ENCODE measurements around the gene OSBPL8. TPM values are rescaled to one million over a fixed set of nuclear protein-coding genes. Genes with fewer than 3 reads are reported as not detected.

Gene OSBPL8
- total and polyA plus RNA-seq, 4 donors: 6.9 to 32.5 (median 22.9) TPM

DNA sequence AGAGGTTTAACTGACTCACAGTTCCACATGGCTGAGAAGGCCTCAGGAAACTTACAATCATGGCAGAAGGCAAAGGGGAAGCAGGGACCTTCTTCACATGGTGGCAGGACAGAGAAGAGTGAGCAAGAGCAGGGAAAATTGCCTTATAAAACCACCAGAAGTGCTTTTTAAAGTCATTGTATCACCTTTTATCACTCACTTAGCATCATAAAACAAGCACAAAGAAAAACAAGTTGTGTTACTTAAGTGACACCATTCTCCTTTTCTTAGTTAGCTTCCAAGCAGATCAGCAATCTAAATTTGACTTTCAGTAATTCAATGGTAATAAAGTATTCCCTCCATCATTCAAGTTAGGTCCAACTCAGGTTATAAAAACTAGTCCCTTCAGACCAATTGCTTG is 28.5 kb downstream of the OSBPL8 start:
- no peak for DNase-seq (ENCODE audit: low spot score)
- TF ChIP-seq EGR1 (IDR thresholded peaks at IDR 0.05; ENCODE audit: low read depth in 2 of 2) (no peak), HNF4G (IDR thresholded peaks at IDR 0.05) (no peak), JUND (IDR thresholded peaks at IDR 0.05) (no peak), SP1 (IDR thresholded peaks at IDR 0.05) (no peak), HNF4A (conservative IDR thresholded peaks at IDR 0.05) (no peak), TAF1 (conservative IDR thresholded peaks at IDR 0.05) (no peak), RAD21 (IDR thresholded peaks at IDR 0.05) (no peak), RXRA (IDR thresholded peaks at IDR 0.05) (no peak), CTCF (IDR thresholded peaks at IDR 0.05; ENCODE audit: low read depth, low read length, missing input control) (no peak), GABPA (IDR thresholded peaks at IDR 0.05 in 1 of 2, conservative IDR thresholded peaks at IDR 0.05 in 1 of 2) (no peak), YY1 (IDR thresholded peaks at IDR 0.05) (no peak), FOXA1 (IDR thresholded peaks at IDR 0.05) (no peak)
- TF ChIP-seq, protein P1, sequence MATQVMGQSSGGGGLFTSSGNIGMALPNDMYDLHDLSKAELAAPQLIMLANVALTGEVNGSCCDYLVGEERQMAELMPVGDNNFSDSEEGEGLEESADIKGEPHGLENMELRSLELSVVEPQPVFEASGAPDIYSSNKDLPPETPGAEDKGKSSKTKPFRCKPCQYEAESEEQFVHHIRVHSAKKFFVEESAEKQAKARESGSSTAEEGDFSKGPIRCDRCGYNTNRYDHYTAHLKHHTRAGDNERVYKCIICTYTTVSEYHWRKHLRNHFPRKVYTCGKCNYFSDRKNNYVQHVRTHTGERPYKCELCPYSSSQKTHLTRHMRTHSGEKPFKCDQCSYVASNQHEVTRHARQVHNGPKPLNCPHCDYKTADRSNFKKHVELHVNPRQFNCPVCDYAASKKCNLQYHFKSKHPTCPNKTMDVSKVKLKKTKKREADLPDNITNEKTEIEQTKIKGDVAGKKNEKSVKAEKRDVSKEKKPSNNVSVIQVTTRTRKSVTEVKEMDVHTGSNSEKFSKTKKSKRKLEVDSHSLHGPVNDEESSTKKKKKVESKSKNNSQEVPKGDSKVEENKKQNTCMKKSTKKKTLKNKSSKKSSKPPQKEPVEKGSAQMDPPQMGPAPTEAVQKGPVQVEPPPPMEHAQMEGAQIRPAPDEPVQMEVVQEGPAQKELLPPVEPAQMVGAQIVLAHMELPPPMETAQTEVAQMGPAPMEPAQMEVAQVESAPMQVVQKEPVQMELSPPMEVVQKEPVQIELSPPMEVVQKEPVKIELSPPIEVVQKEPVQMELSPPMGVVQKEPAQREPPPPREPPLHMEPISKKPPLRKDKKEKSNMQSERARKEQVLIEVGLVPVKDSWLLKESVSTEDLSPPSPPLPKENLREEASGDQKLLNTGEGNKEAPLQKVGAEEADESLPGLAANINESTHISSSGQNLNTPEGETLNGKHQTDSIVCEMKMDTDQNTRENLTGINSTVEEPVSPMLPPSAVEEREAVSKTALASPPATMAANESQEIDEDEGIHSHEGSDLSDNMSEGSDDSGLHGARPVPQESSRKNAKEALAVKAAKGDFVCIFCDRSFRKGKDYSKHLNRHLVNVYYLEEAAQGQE (IDR thresholded peaks at IDR 0.05): no peak
- TF ChIP-seq, protein P2, sequence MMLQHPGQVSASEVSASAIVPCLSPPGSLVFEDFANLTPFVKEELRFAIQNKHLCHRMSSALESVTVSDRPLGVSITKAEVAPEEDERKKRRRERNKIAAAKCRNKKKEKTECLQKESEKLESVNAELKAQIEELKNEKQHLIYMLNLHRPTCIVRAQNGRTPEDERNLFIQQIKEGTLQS (IDR thresholded peaks at IDR 0.05): no peak
- TF ChIP-seq, protein P3, sequence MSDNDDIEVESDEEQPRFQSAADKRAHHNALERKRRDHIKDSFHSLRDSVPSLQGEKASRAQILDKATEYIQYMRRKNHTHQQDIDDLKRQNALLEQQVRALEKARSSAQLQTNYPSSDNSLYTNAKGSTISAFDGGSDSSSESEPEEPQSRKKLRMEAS (IDR thresholded peaks at IDR 0.05): no peak
- Histone ChIP-seq H3K27ac (ENCODE audit: low read depth in 1 of 2, low read length in 2 of 2) (no peak overlapping the region), H3K9me3 (ENCODE audit: control insufficient read depth in 4 of 4, low read length in 3 of 4) (no peaks in the 10 kb centered on the region), H3K36me3 (ENCODE audit: control insufficient read depth in 4 of 4, insufficient read depth in 3 of 4, low read depth in 1 of 4, low read length in 3 of 4) (peaks cover 0 to 3% (median 0%) of the 10 kb centered on the region in 4 donors), H3K27me3 (ENCODE audit: control insufficient read depth in 4 of 4, insufficient read depth in 4 of 4, low read length in 3 of 4) (no peaks in the 10 kb centered on the region), H3K4me1 (ENCODE audit: control insufficient read depth in 4 of 4, insufficient read depth in 4 of 4, low read length in 3 of 4) (peaks cover 0 to 14% (median 7%) of the 10 kb centered on the region in 4 donors), H3K4me3 (ENCODE audit: low read depth in 1 of 3, low read length in 3 of 3) (no peak overlapping the region), H3K9ac (ENCODE audit: low read depth in 1 of 2, low read length in 2 of 2) (no peak overlapping the region)

GRCh38 chr12:76530516-76530915 is 29.1 kb downstream of the OSBPL8 start:
- no peak overlapping the region for H3K27ac ChIP-seq (ENCODE audit: low read depth in 1 of 2, low read length in 2 of 2)
- no peaks in the 10 kb centered on the region for H3K27me3 ChIP-seq (ENCODE audit: control insufficient read depth in 4 of 4, insufficient read depth in 4 of 4, low read length in 3 of 4)
- DNase-seq (ENCODE audit: low spot score): no peak
- H3K9ac ChIP-seq (ENCODE audit: low read depth in 1 of 2, low read length in 2 of 2): no peak overlapping the region
- no peak for TF ChIP-seq CTCF (IDR thresholded peaks at IDR 0.05; ENCODE audit: low read depth, low read length, missing input control)
- TF ChIP-seq, protein P4, sequence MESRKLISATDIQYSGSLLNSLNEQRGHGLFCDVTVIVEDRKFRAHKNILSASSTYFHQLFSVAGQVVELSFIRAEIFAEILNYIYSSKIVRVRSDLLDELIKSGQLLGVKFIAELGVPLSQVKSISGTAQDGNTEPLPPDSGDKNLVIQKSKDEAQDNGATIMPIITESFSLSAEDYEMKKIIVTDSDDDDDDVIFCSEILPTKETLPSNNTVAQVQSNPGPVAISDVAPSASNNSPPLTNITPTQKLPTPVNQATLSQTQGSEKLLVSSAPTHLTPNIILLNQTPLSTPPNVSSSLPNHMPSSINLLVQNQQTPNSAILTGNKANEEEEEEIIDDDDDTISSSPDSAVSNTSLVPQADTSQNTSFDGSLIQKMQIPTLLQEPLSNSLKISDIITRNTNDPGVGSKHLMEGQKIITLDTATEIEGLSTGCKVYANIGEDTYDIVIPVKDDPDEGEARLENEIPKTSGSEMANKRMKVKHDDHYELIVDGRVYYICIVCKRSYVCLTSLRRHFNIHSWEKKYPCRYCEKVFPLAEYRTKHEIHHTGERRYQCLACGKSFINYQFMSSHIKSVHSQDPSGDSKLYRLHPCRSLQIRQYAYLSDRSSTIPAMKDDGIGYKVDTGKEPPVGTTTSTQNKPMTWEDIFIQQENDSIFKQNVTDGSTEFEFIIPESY (IDR thresholded peaks at IDR 0.05): no peak
- TF ChIP-seq FOXA1 (IDR thresholded peaks at IDR 0.05): no peak
- TF ChIP-seq, protein P1 (IDR thresholded peaks at IDR 0.05): no peak
- no peak for TF ChIP-seq GABPA (IDR thresholded peaks at IDR 0.05 in 1 of 2, conservative IDR thresholded peaks at IDR 0.05 in 1 of 2)
- no peak for TF ChIP-seq SP1 (IDR thresholded peaks at IDR 0.05)
- TF ChIP-seq RAD21 (IDR thresholded peaks at IDR 0.05): no peak
- WGBS: 86% methylated on average over 1 of the region's 1 CpG
- H3K4me1 ChIP-seq (ENCODE audit: control insufficient read depth in 4 of 4, insufficient read depth in 4 of 4, low read length in 3 of 4): peaks cover 0 to 14% (median 7%) of the 10 kb centered on the region in 4 donors
- no peak overlapping the region for H3K4me3 ChIP-seq (ENCODE audit: low read depth in 1 of 3, low read length in 3 of 3)
- peaks cover 0 to 3% (median 0%) of the 10 kb centered on the region in 4 donors for H3K36me3 ChIP-seq (ENCODE audit: control insufficient read depth in 4 of 4, insufficient read depth in 3 of 4, low read depth in 1 of 4, low read length in 3 of 4)
- H3K9me3 ChIP-seq (ENCODE audit: control insufficient read depth in 4 of 4, low read length in 3 of 4): no peaks in the 10 kb centered on the region

Measured in liver (tissue), 9 donors.